ENCODE data around the gene AP2A1.

DNA sequence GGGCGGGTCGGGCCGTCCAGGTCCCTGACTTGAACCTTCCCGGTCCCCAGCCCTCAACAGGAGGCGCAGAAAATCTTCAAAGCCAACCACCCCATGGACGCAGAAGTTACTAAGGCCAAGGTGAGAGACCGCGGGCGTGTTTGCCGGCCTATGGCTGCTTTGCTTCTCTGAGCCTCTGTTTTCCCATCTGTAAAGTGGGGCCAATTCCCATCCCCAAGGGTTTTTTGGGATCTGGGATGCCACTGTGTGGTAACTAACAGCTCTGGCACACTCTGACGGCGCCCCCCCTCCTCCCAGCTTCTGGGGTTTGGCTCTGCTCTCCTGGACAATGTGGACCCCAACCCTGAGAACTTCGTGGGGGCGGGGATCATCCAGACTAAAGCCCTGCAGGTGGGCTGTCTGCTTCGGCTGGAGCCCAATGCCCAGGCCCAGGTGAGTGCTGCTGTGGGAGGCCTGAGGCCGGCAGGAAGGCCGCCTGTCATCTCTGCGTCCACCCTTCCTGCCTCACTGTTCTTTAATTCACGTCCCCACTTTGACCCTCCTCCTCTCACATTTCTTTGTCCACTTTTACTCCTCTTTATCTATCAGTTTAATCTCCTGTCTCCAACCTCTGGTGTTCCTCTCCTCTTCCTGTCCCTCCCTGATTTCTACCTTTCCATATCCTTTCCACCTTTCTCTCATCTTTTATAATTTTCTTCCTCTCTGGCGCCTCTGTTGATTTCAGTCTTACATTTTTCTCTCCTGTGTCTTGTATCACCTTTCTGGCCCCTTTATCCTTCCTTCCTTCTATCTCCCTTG is 39.2 kb downstream of the AP2A1 start:
- no peak for TF ChIP-seq EZH2 (IDR thresholded peaks at IDR 0.05; ENCODE audit: borderline replicate concordance, low read depth, low read length, severe bottlenecking)
- TF ChIP-seq CTCF (IDR thresholded peaks at IDR 0.05; ENCODE audit: extremely low read depth in 1 of 2, insufficient read depth in 1 of 2, low read depth in 1 of 2, low read length in 2 of 2), result no peak
- no peak for TF ChIP-seq JUN (IDR thresholded peaks at IDR 0.05; ENCODE audit: borderline replicate concordance, insufficient read depth, insufficient read length, low read depth)
